ENCODE results near the gene SPRYD7. TPM values are rescaled to one million over a fixed set of nuclear protein-coding genes. Genes with fewer than 3 reads are reported as not detected.

The SPRYD7 gene
- total RNA-seq, 1 experiment from 2014 or later, result 6.8 TPM

DNA sequence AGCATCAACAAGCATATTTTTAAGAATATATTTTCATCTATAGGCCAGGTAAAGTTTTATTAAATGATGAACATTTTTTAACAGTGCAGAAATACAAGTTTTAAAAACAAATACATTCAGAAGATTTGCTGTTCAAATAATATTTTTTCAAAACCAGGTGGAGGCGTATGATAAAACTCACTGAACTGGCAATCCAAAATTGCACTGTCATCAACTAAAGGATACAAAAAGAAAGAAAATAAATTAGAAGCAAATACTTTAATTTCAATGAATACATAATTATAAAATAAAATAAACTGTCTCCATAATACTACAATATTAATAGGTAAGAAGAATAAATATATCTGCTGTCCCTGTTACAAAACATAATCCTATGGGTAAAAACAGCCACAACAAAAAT, 21.2 kb downstream of the SPRYD7 start:
- no peaks in the 10 kb centered on the region for H3K36me3 ChIP-seq (ENCODE audit: low read depth, low read length)
- CTCF ChIA-PET, result no interaction called here
- no peaks in the 10 kb centered on the region for H3K9me2 ChIP-seq (replicated peaks; ENCODE audit: low read length)
- no peak for ATAC-seq
- no peaks in the 10 kb centered on the region for H4K20me1 ChIP-seq (ENCODE audit: low read length)
- H3K79me2 ChIP-seq (ENCODE audit: low read length), result no peaks in the 10 kb centered on the region
- H3K4me2 ChIP-seq (ENCODE audit: low read length), result no peak overlapping the region
- intact Hi-C loops (cut with micrococcal nuclease), result no loop called here
- H3F3A ChIP-seq (ENCODE audit: low read length, unreplicated experiment), result no peaks in the 10 kb centered on the region
- POLR2A ChIA-PET (ENCODE audit: unreplicated experiment), result no interaction called here
- H3K9ac ChIP-seq (ENCODE audit: low read length), result no peak overlapping the region
- H3K27me3 ChIP-seq (ENCODE audit: low read length), result no peaks in the 10 kb centered on the region
- H3K4me1 ChIP-seq (ENCODE audit: insufficient read depth, low read length), result no peaks in the 10 kb centered on the region
- H3K9me3 ChIP-seq (ENCODE audit: low read length), result no peaks in the 10 kb centered on the region
- H3K27ac ChIP-seq (ENCODE audit: low read length), result no peak overlapping the region
- H2AFZ ChIP-seq (ENCODE audit: low read length), result no peak overlapping the region
- TF ChIP-seq CTCF (conservative IDR thresholded peaks at IDR 0.05; ENCODE audit: low read depth, low read length), result no peak
- no peak for TF ChIP-seq EZH2 (IDR thresholded peaks at IDR 0.05; ENCODE audit: low read length, unreplicated experiment)
- TF ChIP-seq EZH2phosphoT487 (IDR thresholded peaks at IDR 0.05; ENCODE audit: borderline replicate concordance, low read length), result no peak
- no TSS peak for BruUV-seq (replicated peaks)
- DNase-seq, result no peak
- H3K4me3 ChIP-seq (ENCODE audit: low read length), result no peak overlapping the region

GRCh38 chr13:49908637-49909036, 27.5 kb downstream of the SPRYD7 start:
- intact Hi-C loops (cut with micrococcal nuclease), result no loop called here
- Histone ChIP-seq H3K9me3 (ENCODE audit: low read length) (no peaks in the 10 kb centered on the region), H3K27me3 (ENCODE audit: low read length) (no peaks in the 10 kb centered on the region), H3K36me3 (ENCODE audit: low read depth, low read length) (no peaks in the 10 kb centered on the region), H3K4me3 (ENCODE audit: low read length) (no peak overlapping the region), H3K27ac (ENCODE audit: low read length) (no peak overlapping the region), H3K4me2 (ENCODE audit: low read length) (no peak overlapping the region), H3K9me2 (replicated peaks; ENCODE audit: low read length) (no peaks in the 10 kb centered on the region), H3K4me1 (ENCODE audit: insufficient read depth, low read length) (no peaks in the 10 kb centered on the region), H3F3A (ENCODE audit: low read length, unreplicated experiment) (no peaks in the 10 kb centered on the region), H3K9ac (ENCODE audit: low read length) (no peak overlapping the region), H3K79me2 (ENCODE audit: low read length) (no peaks in the 10 kb centered on the region), H2AFZ (ENCODE audit: low read length) (no peak overlapping the region), H4K20me1 (ENCODE audit: low read length) (no peaks in the 10 kb centered on the region)
- ATAC-seq (no peak), DNase-seq (no peak)
- no TSS peak for BruUV-seq (replicated peaks)
- CTCF ChIA-PET, result interaction anchor here (0.8 kb wide), 1 partner anchor 28 kb away, joined by 4 read pairs; the partner anchor contains the start of gene SPRYD7
- TF ChIP-seq EZH2phosphoT487 (IDR thresholded peaks at IDR 0.05; ENCODE audit: borderline replicate concordance, low read length) (no peak), CTCF (conservative IDR thresholded peaks at IDR 0.05; ENCODE audit: low read depth, low read length) (0 out of 2 replicates have a peak, but pooled peaks have one; percentile 15), EZH2 (IDR thresholded peaks at IDR 0.05; ENCODE audit: low read length, unreplicated experiment) (no peak)
- POLR2A ChIA-PET (ENCODE audit: unreplicated experiment), result no interaction called here

DNA sequence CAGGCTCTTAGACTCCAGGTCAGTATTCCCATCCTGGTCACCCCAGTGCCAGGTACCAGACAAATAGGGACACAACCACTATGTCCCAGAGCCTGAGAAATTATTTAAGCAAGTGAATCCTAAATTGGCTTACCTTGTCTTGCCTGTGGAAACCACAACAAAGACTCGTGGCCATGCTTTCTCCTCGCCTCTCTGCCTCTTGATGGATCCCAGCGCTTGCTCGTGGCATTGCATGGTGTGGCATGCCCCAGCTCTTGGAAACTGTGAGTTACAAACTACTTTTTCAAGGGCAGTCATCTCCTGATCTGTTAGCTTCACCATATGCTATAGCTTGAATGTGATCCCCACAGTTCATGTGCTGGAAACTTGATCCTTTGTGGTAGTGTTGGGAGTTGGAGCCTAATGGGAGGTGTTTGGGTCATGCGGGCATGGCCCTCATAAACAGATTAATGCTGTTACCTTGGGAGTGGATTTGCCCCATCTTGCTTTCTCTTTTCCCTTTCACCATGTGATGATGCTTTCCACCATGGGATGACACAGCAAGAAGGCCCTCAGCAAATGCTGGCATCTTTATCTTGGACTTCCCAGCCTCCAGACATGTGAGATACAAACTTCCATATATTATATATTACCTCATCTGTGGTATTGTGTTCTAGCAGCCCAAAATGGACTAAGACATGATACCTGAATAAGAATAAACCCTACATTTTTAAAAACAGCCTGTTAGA, 31.2 kb downstream of the SPRYD7 start:
- no peaks in the 10 kb centered on the region for H3K9me2 ChIP-seq (replicated peaks; ENCODE audit: low read length)
- ATAC-seq (no peak), DNase-seq (no peak)
- no peaks in the 10 kb centered on the region for H3K79me2 ChIP-seq (ENCODE audit: low read length)
- H3K9ac ChIP-seq (ENCODE audit: low read length), result no peak overlapping the region
- ChIA-PET POLR2A (ENCODE audit: unreplicated experiment) (no interaction called here), CTCF (no interaction called here)
- no peaks in the 10 kb centered on the region for H3K27me3 ChIP-seq (ENCODE audit: low read length)
- TF ChIP-seq EZH2 (IDR thresholded peaks at IDR 0.05; ENCODE audit: low read length, unreplicated experiment), result no peak
- intact Hi-C loops (cut with micrococcal nuclease), result no loop called here
- H3K4me1 ChIP-seq (ENCODE audit: insufficient read depth, low read length), result no peaks in the 10 kb centered on the region
- H4K20me1 ChIP-seq (ENCODE audit: low read length), result no peaks in the 10 kb centered on the region
- H3K4me3 ChIP-seq (ENCODE audit: low read length), result no peak overlapping the region
- no peaks in the 10 kb centered on the region for H3K36me3 ChIP-seq (ENCODE audit: low read depth, low read length)
- no peaks in the 10 kb centered on the region for H3F3A ChIP-seq (ENCODE audit: low read length, unreplicated experiment)
- H3K27ac ChIP-seq (ENCODE audit: low read length), result no peak overlapping the region
- H2AFZ ChIP-seq (ENCODE audit: low read length), result no peak overlapping the region
- BruUV-seq (replicated peaks), result no TSS peak
- no peak overlapping the region for H3K4me2 ChIP-seq (ENCODE audit: low read length)
- H3K9me3 ChIP-seq (ENCODE audit: low read length), result no peaks in the 10 kb centered on the region

Measured in PC-3 (cell line).